DMS 273 treated with DMSO at 0.1 percent for 48 hours (cell line): Measurements from ENCODE around the gene RNASE2.
"Not testable (repeated sequence)": the region's sequence is repeated elsewhere in the genome, so short reads cannot be mapped to it uniquely, and the experiment has no call there.

Source experiments
- DNase-seq: peaks from one replicate; lab custom pipeline; 2025; lab: John Stamatoyannopoulos, UW

Gene RNASE2

DNA sequence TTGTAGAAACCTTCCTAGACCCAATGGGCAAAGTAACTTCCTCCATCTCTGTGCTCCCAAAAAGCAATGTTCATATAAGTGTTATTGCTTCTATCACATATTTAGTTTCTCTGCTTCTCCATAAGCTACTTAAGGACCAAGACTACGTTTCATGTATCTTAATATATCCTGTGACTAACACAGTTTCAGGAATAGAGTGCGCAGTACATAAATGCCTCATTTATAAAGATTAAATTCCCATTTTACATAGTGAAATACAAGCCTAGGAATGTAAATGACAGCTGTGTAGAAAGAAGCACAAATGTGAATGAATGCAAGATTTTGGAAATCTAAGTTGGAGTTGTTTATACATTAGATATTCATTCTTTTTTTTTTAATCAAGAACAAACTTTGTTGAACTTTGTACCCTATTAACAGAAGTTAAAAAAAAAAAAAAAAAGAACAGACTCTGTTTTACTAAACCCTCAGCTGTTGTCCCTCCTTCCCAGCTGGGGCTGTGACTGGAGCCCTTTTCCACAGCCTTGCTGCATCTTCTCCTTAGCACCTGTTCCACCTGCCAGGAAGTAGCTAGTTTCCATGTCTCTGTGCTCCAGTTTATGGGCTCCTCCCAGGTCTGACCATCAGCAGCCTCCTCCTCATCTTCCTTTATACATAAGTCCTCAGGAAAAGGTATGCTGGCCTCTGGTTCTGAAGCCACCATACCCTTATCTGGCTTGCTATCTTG lies 27.5 kb downstream of the RNASE2 start:
- DNase-seq = no peak

DNA sequence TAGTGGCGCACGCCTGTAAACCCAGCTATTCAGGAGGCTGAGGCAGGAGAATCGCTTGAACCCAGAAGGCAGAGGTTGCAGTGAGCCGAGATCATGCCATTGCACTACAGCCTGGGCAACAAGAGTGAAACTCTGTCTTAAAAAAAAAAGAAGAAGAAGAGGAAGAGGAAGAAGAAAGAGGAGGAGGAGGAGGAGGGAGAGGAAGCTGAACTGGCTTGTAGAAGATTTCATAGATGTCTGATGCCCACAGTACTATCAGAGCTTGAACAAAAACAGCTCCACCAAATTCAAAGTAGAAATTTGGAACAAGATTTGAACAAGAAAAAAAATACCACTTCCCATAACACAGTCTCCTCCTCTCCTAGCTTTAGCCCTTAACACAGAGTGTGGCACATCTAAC lies 30.4 kb downstream of the RNASE2 start:
- not testable (repeated sequence) for DNase-seq

DNA sequence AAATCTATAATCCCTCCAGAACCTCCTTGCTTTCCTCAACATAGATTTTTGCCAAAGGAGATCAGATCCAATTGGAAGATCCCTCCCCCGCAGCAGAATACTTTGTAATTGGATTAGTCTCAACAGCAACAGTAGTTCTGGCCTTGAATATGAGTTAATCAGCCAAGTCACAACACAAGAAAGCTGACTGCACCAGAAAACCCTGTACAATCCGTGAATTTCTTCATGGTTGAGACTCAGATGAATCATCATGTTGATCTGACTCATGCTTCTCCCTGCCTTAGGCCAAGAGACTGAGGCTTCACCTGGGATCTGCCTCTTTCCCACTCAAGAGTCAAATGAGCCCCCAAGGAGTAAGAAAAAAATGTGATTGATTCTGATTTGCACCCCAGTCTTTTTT lies 31.5 kb downstream of the RNASE2 start:
- no peak for DNase-seq

DNA sequence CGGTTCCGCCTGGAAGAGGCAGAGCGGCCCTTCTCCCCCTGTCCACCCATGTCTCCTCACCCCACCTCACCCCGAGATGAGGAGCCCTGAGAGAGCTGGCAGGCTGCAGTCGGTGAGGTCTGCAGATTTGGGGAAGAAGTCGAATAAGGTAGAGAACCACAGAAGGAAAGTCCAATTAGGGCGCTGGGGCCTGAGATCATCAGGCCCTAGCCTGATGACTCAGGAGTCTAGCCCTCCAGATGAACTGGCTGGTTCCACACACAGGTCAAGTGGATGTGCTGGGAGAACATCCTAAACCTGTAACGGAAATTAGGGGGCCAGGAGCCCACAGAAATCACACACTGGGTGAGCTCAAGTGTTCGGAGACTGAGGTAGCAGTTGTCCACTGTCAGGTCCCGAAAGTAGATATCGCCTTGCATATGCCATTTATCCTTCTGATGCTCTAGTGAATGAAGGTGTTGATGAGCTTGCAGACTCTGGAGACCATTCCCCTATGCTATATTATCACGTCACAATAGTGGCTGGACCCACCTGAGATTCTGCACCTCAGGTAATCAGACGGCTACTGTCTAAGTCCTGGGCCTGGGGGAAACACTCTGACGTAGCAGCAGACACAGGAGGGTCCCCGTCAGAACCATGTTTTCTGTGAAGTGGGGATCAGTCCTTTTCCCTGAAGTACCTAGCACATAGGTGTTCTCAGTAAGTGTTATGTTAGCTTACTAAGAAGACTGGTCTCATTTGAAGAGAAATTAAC lies 33.6 kb downstream of the RNASE2 start:
- DNase-seq = no peak

DNA sequence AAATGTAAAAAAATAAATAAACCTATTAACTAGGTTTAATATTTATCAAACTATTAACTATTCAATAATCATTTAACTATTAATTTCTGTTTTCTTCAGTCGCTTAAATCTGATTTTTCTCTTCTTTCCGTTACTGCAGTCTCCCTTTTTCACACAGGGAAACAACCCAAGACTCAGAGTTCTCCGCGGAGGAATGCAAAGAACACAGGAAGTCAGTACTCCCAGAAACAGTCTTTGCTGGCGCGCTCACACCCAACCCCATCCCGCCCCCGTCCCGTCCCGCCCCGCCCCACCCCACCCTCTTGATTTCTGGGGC lies 34.1 kb downstream of the RNASE2 start:
- DNase-seq = no peak

DNA sequence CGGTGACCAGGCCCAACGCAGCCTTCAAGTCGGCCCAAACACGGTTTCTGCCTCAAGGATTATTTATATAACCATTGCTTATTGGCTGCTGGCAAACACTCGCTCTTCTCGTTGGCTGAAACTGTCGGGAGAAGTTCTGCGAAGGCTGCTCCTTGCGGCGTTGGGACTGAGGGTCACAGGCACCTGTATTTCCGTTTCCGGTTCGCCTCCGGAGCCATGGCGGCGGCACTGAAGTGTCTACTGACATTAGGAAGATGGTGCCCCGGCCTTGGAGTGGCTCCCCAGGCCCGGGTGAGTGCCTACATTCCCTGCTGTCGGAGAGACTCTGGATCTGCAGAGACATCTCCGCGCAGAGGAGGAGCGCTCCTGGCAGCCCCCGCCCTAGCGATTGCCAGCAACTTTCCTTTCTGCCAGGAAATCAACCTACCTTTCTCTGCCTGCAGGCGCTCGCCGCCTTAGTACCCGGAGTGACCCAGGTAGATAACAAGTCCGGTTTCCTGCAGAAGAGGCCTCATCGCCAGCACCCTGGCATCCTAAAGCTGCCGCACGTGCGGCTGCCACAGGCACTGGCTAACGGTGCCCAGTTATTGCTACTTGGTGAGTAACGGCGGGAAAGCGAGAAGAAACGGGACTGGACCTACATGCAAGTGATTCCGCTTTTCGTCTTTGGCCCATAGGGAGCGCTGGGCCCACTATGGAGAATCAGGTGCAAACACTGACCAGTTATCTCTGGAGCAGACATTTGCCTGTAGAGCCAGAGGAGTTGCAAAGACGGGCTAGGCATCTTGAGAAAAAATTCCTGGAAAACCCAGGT lies 34.7 kb downstream of the RNASE2 start, which contains the start of gene METTL17:
METTL17 (plus strand) TSS at position 194 of the 814 bp plus-strand sequence; CDS start at position 217, 23 bp downstream.
- peak; percentile 97 for DNase-seq

DNA sequence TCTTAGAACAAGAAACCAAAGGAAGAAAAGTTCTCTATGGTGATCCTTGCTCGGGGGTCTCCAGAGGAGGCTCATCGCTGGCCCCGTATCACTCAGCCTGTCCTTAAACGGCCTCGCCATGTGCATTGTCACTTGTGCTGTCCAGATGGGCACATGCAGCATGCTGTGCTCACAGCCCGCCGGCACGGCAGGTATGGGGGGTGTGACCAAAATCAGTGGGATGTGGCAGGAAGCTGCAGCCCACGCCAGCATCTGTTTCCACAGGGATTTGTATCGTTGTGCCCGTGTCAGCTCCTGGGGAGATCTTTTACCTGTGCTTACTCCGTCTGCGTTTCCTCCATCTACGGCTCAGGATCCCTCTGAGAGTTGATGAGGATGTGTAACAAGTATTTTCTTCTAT lies 41.2 kb downstream of the RNASE2 start:
- DNase-seq = no peak

DNA sequence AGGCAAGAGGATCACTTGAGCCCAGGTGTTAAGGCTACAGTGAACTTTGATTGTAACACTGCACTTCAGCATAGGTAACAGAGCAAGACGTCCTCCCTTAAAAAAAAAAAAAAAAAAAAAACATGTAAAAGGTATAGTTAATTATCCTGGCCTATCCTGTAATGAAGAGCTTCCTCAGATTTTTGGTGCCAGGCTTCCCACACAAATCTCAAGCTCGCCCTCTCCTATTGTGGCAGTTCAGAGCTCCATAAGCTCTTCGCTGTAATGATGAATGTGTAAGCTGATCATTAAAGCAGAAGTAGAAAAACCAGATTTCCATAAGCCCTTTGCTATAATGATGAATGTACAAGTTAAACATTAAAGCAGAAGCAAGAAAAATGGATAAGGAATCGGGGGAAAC lies 41.8 kb downstream of the RNASE2 start:
- DNase-seq = no peak

DNA sequence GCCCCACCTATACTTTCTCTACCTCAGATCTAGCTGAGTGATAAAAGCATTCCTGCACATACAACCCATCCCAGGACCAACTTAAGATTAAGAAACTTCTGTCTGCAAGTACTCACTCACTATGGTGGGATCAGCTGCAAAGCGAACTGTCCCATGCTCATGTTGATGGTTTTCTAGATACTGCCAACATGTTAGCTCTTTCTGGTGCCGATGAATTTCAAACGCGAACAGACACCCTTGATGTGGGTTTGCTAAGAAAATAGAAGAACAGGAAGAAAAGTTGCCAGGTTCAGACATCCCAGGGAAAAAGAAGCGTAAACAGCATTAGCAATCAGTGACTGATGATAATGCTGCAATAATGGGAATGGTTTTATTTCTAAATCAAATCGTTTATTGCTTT lies 42.3 kb downstream of the RNASE2 start:
- DNase-seq = no peak

DNA sequence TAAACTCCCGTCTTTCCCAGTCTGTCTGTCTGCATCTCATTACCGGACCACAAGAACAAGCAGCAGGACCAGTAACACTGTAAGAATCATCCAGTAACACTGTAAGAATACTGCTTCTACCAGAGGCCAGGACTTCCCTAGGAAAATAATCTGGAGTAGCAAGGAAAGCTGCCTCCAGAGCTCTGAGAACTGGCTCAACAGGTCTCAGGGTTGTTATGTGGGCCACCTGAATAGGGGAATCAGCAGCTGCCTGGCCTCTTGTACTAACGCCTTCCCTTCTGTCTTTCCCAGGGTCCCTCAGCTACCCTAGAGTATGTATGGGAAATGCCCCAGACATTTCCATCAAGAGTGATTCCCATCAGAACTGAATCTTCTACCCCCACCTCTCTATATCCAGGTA lies 42.9 kb downstream of the RNASE2 start:
- DNase-seq = no peak

DNA sequence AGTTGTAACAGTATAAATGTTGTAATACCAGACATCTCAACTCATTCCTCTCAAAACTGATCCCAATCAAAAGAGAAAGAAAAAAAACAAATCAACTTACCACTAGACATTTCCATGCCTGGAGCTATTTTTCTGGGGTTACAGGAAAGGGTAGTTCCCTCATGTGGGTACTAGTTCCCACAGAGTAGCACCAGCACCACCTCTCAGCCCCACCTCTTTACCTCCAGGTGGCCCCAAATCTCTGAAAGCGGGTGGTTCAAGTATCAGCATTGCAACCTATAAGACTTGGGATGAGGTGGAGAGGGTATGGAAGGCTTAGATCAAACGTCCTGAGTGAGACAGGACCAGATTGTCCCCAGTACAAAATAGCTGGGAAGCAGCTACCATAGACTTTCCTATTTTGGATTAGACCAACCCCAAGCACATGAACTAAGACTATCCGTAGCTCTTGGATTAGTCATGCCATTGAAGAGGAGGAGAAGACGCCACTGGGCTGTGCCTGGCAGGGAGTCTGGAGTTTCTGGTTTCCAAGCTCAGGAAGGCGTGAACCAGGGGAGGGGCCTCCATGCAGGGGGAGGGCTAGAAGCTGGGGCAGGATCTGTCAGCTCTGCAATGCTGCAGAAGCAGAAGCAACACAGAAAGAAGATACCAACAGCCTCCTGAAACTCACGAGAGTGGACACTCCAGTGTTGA lies 43.5 kb downstream of the RNASE2 start, which contains the start of gene SLC39A2:
SLC39A2 (plus strand) TSS at position 620 of the 693 bp plus-strand sequence. CDS start 154 bp downstream, outside the sequence.
- no peak for DNase-seq

DNA sequence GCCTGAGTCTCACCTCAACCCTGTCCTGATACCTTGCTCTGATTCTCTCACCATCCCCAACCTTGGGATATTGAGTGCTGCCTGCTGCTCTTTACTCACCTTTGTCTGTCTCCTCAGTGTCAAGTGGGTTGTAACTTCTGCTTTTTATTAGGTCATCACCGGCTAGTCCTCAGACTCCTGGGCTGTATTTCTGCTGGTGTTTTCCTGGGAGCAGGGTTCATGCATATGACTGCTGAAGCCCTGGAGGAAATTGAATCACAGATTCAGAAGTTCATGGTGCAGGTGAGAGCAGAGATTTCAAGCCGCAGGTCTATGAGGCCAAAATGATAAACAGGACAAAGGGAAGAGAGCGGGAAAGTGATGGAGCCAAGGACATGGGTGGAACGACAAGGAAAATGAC lies 44.3 kb downstream of the RNASE2 start:
- no peak for DNase-seq

DNA sequence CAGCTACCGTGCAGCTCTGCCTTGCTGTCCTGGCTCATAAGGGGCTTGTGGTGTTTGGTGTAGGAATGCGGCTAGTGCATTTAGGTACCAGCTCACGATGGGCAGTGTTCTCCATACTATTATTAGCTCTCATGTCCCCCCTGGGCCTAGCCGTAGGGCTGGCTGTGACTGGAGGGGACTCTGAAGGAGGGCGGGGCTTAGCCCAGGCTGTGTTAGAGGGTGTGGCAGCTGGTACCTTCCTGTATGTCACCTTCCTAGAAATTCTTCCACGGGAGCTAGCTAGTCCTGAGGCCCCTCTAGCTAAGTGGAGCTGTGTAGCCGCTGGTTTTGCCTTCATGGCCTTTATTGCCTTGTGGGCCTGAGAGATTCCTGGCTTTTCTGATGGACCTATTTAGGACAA lies 45.9 kb downstream of the RNASE2 start:
- no peak for DNase-seq

DNA sequence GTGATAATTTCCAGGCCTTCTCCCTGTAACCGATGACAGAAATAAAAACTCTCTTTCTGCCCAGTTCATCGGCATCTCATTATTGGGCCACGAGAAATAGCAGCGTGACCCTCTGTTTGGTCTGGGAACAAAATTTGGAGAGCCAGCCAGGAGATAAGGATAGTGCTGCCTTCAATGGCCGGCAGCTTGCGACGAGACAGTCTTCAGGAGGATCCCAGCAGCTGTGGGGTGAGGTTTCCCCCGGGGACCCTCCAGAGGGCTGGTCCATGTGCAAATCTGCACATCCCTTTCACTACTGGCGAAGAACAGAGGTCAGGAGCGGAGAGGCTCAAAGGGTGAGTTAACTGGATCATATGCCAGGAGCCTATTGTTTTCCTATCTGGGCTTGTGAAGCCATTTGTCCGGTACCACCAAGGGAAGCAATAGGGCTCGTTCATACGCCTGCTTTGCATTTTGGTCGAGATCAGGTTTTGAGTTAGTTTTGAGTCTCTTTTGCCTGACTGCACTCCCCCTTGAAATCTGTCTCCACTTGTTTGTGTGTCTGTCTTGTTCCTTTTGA lies 48.6 kb downstream of the RNASE2 start:
- no peak for DNase-seq
